ENCODE data around the gene INO80.
A peak's percentile ranks its signal among the peaks of the same experiment; 100 is the strongest.

DNA sequence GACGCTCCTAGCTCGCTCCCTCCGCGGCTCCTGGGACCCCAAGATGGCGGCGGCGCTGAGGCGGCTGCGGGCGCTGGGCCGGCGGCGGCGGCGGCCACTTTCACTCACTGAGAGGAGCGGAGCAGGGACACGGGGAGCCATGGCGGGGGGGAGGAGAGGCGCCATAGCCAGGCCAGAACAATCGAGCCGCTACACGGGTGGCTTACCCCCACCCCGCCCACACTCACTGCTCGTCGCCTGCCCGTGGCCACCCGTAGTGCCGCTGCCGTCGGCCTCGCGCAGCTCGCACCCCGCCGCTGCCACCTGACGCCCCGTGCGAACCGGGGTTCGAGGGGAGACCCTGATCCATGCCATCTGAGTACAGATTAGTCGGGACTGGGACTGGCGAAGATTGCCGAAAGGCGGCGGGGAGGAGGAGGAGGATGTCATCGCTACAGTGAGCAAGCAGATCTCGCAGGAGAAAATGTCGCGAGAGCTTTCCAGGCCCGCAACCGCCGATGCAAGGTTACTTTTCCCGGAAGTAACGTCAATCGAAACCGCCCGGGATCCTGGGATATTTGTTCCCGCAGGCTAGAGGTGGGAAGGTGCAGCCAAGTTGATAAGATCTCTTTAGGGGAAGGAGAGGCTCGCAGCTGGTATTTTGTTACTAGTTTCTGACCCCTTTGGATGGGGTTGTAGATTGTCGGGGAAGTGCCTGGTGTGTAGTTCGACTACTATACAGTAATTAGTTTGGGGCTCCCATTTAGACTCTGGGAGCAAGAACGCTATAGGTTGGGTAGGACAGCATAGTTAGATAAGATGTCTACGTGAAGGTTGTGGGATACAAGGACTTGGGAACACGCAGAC, at the start of gene INO80:
- peak; percentile 86 to 88 (median 87) for TF ChIP-seq POLR2AphosphoS5 (IDR thresholded peaks at IDR 0.05)
- TF ChIP-seq, protein P1, sequence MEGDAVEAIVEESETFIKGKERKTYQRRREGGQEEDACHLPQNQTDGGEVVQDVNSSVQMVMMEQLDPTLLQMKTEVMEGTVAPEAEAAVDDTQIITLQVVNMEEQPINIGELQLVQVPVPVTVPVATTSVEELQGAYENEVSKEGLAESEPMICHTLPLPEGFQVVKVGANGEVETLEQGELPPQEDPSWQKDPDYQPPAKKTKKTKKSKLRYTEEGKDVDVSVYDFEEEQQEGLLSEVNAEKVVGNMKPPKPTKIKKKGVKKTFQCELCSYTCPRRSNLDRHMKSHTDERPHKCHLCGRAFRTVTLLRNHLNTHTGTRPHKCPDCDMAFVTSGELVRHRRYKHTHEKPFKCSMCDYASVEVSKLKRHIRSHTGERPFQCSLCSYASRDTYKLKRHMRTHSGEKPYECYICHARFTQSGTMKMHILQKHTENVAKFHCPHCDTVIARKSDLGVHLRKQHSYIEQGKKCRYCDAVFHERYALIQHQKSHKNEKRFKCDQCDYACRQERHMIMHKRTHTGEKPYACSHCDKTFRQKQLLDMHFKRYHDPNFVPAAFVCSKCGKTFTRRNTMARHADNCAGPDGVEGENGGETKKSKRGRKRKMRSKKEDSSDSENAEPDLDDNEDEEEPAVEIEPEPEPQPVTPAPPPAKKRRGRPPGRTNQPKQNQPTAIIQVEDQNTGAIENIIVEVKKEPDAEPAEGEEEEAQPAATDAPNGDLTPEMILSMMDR (IDR thresholded peaks at IDR 0.05), result peak in 1 of 3 donors; percentile 18
- peak; percentile 49 for TF ChIP-seq POLR2A (IDR thresholded peaks at IDR 0.05)

Measured in breast epithelium (tissue), 3 donors.